OCI-LY7 (cell line): Measurements from ENCODE around the gene LDLRAP1.

Experiments used
- CTCF ChIP-seq: fragments of 200-600 bp; sonication (generic); conservative IDR thresholded peaks from 2 replicates; pipeline ENCODE4 v1.5.1; 2014; ENCODE audit warnings: mild to moderate bottlenecking, antibody characterized with exemption, low read length, moderate library complexity, mixed read lengths
- EZH2phosphoT487 ChIP-seq: fragments of 200-600 bp; sonication (generic); IDR thresholded peaks from 2 replicates; pipeline ENCODE4 v1.6.1; 2018; ENCODE audit warnings: low read depth, borderline replicate concordance, mild to moderate bottlenecking, mixed run types, antibody characterized with exemption, low read length, moderate library complexity, mixed read lengths

GRCh38 chr1:25561421-25562100 lies 18.2 kb downstream of the LDLRAP1 start:
- TF ChIP-seq CTCF, result no peak
- no peak for TF ChIP-seq EZH2phosphoT487
